Measurements from ENCODE around the gene SLC1A2.

DNA sequence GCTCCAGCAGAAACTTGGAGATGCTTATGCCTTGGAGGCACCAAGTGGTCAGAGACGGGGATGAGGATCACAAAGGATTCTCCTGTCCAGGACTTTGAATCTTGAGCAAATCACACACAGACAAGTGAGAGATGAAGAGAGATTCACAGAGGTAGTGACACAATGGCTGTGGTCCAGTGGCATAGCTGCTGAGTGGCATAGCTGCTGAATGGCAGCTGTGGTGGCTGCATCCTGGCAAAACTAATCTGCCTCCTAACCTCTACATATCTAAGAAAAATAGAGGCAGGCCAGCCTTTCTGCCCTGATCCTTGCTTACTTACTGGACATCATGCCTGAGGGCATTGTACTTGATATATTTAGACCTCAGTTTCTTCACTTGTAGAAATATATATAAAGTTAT, 177.8 kb downstream of the SLC1A2 start:
- TF ChIP-seq CTCF (IDR thresholded peaks at IDR 0.05) (no peak), POLR2AphosphoS5 (IDR thresholded peaks at IDR 0.05) (no peak), POLR2A (IDR thresholded peaks at IDR 0.05) (no peak)

Data from breast epithelium (tissue), 3 donors.